GM18520 (cell line): Measurements from ENCODE around the gene SCRN1.
"Not testable (repeated sequence)": the region's sequence is repeated elsewhere in the genome, so short reads cannot be mapped to it uniquely, and the experiment has no call there.

Source experiments
- ATAC-seq: cut with Tn5 transposase; IDR thresholded peaks from one replicate; pipeline ENCODE4 v1.9.1; 2021; ENCODE audit not compliant: unreplicated experiment

Gene SCRN1

DNA sequence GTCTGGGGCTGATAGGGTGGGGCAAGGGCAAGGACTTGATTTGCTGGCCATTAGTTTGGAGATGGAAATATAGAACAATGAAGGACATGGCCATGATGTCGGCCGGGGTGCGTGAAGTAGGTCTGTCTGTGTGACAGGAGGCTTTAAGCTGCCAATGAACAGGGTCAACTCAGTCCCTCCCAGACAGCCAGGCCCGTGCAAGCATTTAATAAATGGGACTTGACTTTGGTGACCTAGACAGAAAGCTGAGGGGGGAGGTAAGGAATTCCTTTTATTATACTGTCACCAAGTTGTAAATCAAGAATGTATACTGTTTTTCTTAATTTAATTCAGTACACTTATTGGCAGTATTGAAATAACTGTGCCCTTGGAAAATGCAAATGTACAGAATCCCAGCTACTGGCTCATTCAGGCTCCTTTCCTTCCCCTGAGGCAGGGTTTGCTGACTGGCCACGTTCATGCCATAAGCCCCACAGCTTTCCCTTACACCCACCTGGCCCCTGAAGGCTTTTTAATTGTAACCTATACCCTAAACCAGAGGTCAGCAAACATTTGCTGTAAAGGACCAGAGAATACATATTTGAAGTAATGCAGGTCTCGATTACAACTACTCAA lies 96.1 kb downstream of the SCRN1 start:
- ATAC-seq, result no peak

DNA sequence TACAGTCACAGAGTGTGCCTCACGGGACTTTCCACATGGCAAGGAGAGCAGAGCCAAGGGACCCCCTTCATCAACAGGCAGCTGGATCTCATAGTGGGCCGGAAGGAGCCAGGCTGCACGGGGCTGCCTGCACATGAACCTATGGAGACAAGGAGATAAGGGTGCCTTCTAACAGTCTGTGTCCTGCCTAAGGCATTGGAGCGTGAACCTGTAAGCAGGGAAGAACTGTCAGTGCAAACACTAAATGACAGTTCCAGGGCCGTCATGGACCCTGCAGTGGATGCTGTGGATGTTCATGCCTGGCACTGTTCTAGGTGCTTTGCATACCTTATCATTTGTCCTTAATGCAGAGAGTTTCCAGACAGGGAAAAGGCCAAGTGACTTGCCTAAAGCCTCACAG lies 97.4 kb downstream of the SCRN1 start:
- no peak for ATAC-seq

DNA sequence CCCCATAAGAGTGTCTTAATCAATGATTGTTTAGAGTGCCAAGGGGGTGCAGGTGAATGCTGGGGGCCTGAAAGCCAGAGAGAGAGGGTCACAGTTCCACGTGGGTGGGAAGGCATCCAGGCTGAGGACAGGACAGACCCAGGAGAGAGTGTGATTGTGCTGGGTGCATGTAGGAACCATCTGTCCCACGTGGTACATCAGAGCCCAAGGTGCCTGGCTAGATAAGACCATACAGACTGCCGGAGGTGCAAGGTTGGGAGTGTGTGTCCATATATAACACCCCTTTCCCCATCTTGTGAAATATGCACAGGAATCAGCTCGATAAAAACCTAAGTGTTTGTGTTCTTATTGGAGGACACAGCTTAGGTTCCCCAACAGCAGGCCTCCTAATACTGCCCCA lies 97.8 kb downstream of the SCRN1 start:
- no peak for ATAC-seq

DNA sequence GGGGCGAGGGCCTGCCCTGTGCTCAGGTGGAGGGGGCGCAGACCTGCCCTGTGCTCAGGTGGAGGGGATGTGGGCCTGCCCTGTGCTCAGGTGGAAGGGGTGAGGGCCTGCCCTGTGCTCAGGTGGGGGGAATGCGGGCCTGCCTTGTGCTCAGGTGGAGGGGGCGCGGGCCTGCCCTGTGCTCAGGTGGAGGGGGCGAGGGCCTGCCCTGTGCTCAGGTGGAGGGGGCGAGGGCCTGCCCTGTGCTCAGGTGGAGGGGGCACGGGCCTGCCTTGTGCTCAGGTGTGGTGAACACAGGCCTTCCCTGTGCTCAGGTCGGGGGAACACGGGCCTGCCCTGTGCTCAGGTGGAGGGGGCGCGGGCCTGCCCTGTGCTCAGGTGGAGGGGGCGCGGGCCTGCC lies 98.8 kb downstream of the SCRN1 start:
- not testable (repeated sequence) for ATAC-seq

DNA sequence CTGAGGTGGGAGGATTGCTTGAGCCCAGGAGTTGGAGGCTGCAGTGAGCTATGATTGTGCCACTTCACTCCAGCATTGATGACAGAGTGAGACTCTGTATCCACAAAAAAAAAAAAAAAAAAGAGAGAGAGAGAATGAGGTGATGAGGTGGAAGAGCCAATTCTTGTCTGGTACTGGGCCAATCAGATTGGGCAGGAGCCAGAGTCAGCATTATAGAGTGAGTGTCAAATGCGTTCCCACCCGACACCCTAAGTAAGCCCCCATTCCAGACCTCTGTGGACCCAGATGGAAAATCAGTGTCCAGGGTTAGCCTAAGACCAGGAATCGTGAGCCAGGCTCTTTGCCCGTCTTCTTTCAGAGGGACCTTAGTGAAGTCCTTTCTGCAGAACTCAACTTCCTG lies 99.3 kb downstream of the SCRN1 start:
- no peak for ATAC-seq

DNA sequence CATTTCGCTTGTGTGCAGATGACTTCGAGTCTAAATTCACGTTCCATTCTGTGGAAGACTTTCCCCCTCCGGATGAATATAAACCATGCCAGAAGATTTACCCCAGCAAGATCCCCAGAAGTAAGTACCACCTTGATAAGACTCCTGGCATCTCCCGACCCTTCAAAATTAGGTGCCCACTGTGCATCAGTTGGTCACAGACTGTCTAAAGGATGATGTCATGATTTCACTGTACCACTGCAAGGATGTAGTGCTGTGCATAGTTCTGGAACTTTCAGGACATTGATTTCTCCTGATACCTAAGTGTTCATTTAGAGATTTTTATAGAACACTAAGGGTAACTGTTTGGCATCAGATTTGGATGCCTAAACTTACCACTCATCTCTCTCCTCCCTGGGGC lies 100.3 kb downstream of the SCRN1 start:
- no peak for ATAC-seq

DNA sequence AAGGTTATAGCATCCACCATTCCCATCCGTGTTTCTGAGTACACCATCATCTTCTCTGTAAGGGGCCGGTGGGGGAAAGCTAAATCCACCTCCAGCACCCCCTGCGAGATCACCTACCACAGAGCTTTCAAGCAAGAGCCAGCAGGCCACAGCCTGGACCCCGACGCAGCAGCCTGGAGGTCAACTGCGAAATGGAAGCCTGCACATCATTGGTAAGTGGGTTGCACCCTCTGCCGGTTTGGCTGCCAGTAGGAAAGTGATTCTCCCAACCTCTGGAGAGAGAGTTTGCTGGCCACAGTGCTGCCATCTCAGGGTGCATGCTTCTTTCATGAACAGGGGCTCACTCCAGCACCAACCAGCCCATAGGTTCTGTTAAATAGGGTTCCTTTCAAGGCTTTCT lies 101.6 kb downstream of the SCRN1 start:
- no peak for ATAC-seq

DNA sequence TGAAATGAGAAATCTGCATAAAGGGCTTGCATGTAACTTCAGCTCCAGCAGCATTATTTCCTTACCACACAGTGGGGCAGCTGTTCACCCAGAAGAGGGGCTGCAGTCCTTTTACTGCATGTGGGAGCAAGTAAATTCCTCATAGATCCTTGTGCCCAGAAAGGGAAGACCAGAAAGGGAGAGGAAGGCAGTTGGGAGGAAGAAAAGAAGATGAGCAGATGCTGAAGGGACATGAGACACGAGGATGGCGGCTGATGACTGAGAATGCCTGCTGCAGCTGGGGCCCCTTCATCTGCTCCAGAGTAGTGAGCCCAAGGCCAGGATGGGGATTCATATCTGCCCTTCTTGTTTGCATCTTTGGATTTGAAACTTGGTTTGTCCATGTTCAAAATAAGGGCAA lies 102.8 kb downstream of the SCRN1 start:
- no peak for ATAC-seq

DNA sequence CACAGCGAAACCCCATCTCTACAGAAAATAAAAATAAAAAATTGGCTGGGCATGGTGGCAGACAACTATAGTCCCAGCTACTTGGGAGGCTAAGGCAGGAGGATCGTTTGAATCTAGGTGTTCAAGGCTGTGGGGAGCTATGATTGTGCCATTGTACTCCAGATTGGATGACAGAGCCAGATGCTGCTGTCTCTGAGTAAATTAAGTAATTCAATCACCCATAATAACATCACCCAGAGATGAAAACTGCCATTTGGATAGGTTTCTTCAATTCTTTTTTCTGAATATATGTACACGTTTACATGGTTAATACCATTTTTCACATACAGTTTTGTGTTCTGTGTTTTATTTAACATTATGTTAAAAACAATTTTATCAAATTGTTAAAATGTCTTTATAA lies 104.0 kb downstream of the SCRN1 start:
- ATAC-seq, result no peak

DNA sequence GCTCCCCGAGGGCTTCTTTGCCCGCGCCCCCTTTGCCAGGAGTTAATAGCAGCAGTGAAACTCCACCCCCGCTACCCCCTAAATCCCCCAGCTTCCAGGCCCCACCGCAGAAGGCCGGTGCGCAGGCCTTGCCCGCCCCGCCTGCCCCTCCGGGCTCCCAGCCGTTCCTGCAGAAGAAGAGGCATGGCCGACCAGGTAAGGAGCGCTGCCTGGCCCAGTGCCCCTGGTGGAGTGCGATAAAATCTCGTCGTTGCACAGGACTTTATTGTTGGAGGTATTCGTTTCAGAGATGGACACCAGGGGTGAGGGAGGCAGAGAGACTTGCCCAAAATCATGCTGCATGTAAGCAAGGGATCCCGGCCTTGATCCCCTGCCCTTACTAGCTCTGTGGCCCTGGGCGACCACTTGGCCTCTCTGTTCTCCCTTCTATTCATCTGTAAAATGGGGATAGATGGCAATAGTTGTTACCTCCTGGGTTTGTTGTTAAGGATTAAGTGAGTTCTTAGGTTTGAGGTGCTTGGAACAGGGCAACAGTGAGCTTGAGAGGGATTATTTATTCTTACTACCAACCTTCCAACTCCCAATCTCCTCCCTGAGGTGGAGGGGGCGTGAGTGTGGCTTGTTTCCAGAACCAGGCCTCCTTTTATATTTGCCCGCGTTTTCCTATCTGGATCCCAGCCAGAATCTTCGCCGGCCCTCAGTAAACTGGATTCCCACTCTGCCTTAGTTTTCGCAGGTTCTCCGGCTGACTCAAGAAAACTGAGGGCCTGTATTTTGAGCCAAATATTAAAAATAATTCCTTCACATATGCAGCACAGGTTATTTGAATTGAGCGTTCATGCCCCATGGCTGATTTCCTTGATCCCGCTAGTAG lies 105.0 kb downstream of the SCRN1 start:
- ATAC-seq, result no peak

DNA sequence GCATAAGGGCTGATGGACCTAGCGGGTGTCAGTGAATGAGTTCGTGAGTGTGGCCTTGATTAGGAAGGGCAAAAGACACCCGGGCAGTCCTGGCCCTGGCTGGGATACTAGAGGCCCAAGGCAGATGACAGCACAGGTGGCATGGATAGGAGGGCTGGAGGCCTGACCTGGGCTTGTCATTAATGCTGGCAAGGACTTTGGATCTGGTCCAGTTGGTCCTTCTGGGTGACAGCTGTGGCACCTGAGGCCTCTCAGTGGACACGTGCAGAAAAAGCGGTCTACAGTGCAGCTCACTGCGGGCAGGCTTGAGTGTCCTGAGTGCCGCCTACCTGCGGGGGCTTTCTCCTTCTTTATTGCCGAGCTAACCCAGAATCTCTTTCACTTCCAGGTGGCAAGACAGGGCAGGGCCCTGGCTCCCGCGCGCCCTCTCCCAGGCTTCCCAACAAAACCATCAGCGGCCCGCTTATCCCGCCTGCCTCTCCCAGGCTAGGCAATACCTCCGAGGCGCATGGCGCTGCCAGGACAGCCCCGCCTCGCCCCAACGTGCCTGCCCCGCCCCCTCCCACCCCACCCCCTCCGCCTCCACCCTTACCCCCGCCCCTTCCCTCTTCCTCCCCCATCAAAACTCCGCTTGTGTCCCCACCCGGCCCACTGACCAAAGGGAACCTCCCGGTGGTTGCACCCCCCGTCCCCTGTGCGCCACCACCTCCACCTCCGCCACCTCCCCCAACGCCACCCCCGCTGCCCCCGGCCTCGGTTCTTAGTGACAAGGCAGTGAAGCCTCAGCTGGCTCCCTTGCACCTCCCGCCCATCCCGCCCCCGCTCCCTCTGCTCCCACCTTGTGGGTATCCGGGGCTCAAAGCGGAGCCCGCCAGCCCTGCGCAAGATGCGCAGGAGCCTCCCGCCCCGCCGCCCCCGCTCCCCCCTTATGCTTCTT lies 105.9 kb downstream of the SCRN1 start:
- no peak for ATAC-seq

DNA sequence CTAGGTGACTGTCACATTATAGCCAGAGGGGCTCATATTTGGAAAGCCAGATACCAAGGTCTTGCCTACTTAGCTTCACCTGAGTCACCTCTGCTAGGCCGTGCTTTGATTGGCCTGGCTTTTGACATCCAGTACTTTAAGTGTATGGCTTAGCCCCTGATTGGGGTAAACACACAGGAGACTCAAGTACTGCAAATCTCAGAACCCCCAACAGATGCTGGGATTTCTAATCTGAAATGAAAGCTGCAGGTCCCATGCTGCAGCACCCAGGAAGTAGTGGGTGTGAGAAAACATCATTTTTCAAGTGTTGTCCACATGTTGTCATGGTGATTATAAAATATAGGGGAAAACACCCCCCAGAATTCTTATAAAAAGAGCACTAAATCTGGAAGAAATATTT lies 107.1 kb downstream of the SCRN1 start:
- no peak for ATAC-seq

DNA sequence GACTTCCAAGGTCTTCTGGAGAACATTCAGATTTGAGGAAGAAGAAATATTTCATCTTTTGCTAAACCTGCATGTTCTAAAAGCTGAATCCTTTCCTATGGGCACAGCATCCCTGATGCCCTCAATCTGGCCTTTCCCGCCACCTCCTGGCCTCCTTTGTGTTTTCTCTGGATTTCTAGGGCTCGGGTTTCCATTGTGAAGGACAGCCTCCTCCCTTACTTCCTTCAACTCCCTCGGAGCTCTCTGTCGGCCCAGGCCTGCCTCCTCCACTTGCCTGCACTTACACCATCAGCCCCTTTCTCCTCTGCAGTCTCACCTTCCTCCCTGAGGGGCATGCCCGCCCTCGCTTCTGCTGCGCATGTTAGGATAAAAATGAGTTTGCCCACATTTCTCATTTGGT lies 107.9 kb downstream of the SCRN1 start:
- no peak for ATAC-seq

DNA sequence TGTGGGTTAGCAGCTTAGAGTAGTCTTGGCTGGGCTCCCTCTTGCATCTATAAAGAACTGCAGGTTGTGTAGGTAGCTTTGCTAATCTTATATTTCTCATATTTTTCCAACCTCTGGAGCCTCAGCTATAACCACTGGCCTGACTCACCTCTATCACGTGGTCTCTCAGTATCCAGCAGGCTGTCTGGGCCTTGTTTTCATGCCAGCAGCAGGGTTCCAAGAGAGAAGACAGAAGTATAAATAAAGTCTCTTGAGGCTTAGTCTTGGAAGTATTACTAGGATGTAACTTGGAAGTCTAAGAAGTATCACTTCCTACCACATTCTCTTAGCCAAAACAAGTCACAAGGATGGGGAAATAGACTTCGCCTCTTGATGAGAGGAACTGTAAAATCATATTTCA lies 110.0 kb downstream of the SCRN1 start:
- ATAC-seq, result no peak

DNA sequence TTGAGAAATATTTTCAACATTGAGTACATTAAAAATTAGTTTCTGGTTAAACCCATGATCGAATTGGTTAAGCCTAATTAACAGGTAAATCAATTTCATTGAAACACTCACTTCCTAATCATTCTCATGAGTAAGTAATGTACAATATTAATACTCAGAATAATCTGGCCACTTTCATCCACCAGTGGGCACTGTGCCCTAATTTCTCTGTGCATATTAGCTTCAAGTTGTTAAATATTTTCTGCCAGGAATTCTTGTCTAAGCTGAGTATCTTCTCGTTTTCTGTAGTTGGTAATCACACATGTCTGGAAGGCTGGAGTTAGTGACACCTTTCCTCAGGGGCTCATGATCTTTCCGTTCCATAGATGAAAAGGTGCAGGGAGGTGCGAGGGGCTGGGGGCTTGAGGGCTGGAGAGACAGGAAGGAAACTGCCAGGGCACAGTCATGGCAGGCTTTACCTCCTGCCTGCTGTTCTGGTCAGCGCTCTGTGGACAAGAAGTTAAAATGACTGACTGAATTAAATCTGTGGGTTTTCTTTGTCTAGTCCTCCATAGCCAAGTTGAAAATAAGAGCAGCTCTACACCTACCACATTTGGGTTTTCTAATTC lies 111.4 kb downstream of the SCRN1 start:
- ATAC-seq, result no peak

DNA sequence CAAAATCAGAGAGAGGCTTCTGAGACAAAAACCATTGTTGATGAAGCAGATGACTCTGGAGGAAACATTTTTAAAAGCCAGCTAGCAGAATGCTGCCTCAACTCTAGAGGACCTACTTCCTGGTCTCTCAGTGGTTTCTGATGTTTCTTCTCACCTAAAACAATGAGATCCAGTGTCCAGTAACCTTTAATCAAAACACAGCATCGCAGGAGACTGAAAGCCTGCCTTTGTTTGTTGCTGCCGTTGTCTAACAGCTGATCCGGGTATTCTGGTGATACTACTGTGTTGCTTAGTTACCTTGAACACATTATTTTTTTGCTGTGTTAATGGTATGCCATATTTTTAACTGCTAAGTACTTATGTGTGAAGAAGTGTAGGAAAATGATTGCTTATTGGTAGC lies 112.4 kb downstream of the SCRN1 start:
- ATAC-seq, result no peak

DNA sequence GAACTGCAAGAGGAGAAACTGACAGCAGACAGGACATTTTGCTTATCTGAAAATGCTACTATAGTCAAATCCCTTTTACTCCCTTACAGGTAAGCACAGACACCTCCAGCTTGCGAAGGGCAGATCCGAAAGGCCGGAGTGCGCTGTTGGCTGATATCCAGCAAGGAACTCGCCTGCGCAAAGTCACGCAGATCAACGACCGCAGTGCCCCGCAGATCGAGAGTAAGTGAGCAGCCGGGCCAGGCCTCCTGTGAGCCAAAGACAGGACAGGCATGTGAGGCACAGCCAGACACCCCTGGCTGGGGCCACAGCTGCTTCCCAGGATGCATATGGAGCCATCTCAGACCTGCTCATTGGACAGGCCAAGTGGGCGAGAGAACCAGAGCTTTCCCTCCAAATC lies 113.9 kb downstream of the SCRN1 start:
- no peak for ATAC-seq

DNA sequence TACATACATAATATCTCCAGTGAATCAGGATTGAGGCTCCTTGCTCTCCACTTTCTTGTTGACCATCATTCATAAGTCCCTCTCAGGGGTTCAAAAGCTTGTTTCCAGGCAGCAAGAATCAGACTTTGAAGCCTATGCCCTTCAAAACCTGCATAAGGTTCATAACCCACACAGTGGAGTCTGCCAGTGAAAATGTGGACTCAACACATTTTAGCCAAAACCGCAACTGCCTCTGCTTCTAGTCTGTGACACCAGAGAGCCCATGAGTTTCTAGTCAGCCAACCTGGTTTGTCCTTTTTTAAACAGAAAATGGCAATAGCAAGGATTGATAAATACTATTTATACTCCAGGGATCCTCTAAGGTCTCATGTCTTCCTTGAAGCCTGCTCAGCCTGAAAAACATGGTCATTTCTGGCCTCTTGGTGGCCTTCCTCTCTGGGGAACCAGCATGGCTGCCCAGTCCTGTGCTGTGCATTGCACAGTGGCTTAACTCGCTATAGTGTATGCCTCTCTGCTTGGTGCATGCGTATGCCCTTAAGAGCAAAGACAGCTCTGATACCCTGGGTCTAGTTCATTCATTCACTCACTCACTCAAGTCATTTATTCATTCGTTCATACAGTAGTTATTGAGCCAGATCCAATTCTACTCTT lies 115.8 kb downstream of the SCRN1 start:
- ATAC-seq, result no peak

DNA sequence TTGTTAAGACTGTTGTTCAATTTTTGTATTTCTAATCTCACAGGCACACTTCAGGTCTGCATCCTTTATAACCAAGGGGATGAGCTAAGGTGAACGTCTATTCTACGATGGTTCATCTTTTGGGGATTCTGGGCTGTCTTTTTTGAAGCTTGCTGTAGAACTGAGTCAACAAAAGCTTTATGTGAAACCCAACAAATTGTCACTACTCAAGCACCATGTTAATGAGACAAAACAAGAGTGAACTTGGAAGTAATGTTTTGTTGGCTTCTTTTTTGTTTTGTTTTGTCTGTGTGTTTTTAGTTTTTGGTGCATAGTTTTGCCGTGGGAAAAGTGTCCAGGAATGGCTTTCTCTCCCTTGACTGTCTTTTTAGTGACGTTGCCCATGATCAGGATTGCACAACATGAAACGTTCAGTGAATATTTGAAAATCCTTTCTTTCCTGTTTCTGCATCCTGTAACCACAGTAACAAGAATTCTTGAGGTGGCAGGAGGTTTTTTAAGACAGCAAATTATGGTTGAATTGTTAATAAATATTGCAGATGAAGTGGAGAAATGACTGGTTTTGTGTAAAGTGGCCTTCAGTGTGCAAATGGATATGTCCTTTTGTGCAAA lies 117.7 kb downstream of the SCRN1 start:
- no peak for ATAC-seq
